ENCODE results near the gene SRRM5.

Gene SRRM5

DNA sequence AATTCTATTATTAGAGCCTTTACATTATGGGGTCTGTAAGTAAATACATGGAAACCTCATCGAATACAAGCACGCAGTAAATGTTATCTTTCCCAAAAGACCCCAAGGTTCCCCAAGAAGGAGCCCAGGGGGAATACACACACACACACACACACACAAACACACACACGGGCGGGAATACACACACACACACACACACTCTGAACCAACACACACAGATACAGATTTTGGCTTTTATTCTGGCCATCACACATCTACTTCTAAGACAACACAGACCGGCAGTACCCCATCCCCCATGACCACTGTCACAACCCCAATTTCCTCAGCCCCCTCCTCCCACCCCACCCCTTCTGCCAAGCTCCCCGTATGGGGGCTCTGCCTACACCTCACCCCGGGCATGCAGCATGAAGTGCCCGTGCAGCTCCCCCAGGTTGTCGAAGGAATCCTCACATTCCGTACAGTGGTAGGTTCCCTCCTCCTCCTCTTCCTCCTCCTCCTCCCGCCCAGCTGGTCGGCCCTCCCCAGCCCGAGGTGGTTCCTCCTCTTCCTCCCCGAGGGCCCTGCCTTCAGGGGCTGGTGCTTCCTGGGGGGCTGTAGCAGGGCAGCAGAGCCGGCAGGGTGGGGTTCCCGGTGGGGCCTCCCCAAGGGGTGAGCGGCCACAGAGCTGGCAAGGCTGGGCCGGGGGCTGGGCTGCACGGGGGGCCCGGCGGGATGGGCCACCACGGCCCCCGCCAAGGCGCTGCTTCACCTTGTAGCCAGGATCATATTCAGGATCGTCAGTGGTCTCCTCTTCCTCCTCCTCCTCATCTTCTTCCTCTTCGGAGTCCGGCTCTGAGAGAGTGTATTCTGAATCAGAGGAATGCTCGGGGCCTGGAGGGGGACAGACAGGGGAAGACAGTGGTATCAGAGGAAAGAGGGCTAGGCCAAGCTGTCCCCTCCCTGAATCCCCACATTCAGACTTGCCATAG, 4.4 kb upstream of the SRRM5 start:
- H3K4me1 ChIP-seq (ENCODE audit: insufficient read depth, low read length), result no peaks in the 10 kb centered on the region
- no peak overlapping the region for H3K4me3 ChIP-seq (ENCODE audit: low read length)
- no peaks in the 10 kb centered on the region for H3K27me3 ChIP-seq (ENCODE audit: insufficient read depth, low read length)
- no peaks in the 10 kb centered on the region for H3K9me3 ChIP-seq (ENCODE audit: low read length)
- peaks cover 66% of the 10 kb centered on the region for H3K36me3 ChIP-seq (ENCODE audit: insufficient read depth, low read length)
- no peak overlapping the region for H2AFZ ChIP-seq (ENCODE audit: low read depth, low read length)

- H3K36me3 ChIP-seq (ENCODE audit: insufficient read depth, low read length), result peaks cover 77% of the 10 kb centered on the region
- no peak overlapping the region for H2AFZ ChIP-seq (ENCODE audit: low read depth, low read length)
- H3K9me3 ChIP-seq (ENCODE audit: low read length), result peaks cover 3% of the 10 kb centered on the region
- no peak overlapping the region for H3K4me3 ChIP-seq (ENCODE audit: low read length)
- H3K4me1 ChIP-seq (ENCODE audit: insufficient read depth, low read length), result no peaks in the 10 kb centered on the region
- H3K27me3 ChIP-seq (ENCODE audit: insufficient read depth, low read length), result no peaks in the 10 kb centered on the region
Measured at GRCh38 chr19:43609872-43610271, 2.0 kb upstream of the SRRM5 start.

DNA sequence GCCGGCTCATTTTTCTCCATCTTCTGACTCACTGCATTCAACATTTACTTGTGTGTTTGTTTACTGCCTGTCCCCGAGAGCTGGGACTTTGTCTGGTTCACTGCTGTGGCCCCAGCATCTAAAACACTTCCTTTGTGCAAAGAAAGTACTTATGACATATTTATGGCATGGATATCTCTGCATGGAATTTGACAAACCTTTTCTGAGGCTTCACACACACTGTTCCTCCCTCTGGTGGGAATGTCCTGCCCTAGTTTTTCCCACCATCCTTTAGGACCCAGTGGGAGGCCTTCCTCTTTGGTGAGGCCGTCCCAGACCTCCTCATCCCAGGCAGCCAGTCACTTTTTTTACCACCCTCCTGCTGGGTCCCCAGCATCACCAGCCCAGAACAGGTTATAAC, 1.4 kb upstream of the SRRM5 start:
- Histone ChIP-seq H3K27me3 (ENCODE audit: insufficient read depth, low read length) (no peaks in the 10 kb centered on the region), H3K4me1 (ENCODE audit: insufficient read depth, low read length) (no peaks in the 10 kb centered on the region), H3K9me3 (ENCODE audit: low read length) (peaks cover 3% of the 10 kb centered on the region), H3K4me3 (ENCODE audit: low read length) (no peak overlapping the region), H3K36me3 (ENCODE audit: insufficient read depth, low read length) (peaks cover 76% of the 10 kb centered on the region), H2AFZ (ENCODE audit: low read depth, low read length) (no peak overlapping the region)

GRCh38 chr19:43612374-43612773, 486 bp downstream of the SRRM5 start:
- no peak overlapping the region for H3K4me3 ChIP-seq (ENCODE audit: low read length)
- H2AFZ ChIP-seq (ENCODE audit: low read depth, low read length), result no peak overlapping the region
- H3K36me3 ChIP-seq (ENCODE audit: insufficient read depth, low read length), result peaks cover 61% of the 10 kb centered on the region
- peaks cover 3% of the 10 kb centered on the region for H3K9me3 ChIP-seq (ENCODE audit: low read length)
- no peaks in the 10 kb centered on the region for H3K27me3 ChIP-seq (ENCODE audit: insufficient read depth, low read length)
- H3K4me1 ChIP-seq (ENCODE audit: insufficient read depth, low read length), result no peaks in the 10 kb centered on the region

- Histone ChIP-seq H3K9me3 (ENCODE audit: low read length) (peaks cover 3% of the 10 kb centered on the region), H3K36me3 (ENCODE audit: insufficient read depth, low read length) (peaks cover 32% of the 10 kb centered on the region)
Measured at GRCh38 chr19:43616306-43616705, 4.4 kb downstream of the SRRM5 start.

DNA sequence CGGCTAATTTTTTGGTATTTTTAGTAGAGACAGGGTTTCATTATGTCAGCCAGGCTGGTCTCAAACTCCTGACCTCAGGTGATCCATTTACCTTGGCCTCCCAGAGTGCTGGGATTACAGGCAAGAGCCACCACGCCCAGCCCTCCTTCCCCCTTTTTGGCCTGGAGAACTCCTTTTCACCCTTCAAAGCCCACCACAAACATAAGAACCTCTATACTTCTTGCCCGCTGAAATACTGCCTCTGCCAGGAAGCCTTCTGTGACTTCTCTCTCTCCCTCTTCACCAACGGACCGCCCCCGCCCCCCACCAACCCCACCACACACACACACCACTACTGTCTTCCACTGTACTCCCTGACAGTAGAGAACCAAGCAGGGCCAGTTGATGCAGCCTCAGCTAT, 5.1 kb downstream of the SRRM5 start:
- no peaks in the 10 kb centered on the region for H3K27me3 ChIP-seq (ENCODE audit: insufficient read depth, low read length)
- H3K9me3 ChIP-seq (ENCODE audit: low read length), result peaks cover 3% of the 10 kb centered on the region
- peaks cover 30% of the 10 kb centered on the region for H3K36me3 ChIP-seq (ENCODE audit: insufficient read depth, low read length)
- no peak overlapping the region for H2AFZ ChIP-seq (ENCODE audit: low read depth, low read length)
- peaks cover 16% of the 10 kb centered on the region for H3K4me1 ChIP-seq (ENCODE audit: insufficient read depth, low read length)
- no peak overlapping the region for H3K4me3 ChIP-seq (ENCODE audit: low read length)

More at GRCh38 chr19:43616306-43616705, 4.4 kb downstream of the SRRM5 start:
- H3K4me3 ChIP-seq (ENCODE audit: low read length), result no peak overlapping the region
- H2AFZ ChIP-seq (ENCODE audit: low read depth, low read length), result no peak overlapping the region
- no peaks in the 10 kb centered on the region for H3K27me3 ChIP-seq (ENCODE audit: insufficient read depth, low read length)
- peaks cover 16% of the 10 kb centered on the region for H3K4me1 ChIP-seq (ENCODE audit: insufficient read depth, low read length)

GRCh38 chr19:43618921-43619261, 7.0 kb downstream of the SRRM5 start:
- Histone ChIP-seq H3K4me1 (ENCODE audit: insufficient read depth, low read length) (peaks cover 16% of the 10 kb centered on the region), H3K27me3 (ENCODE audit: insufficient read depth, low read length) (no peaks in the 10 kb centered on the region), H3K9me3 (ENCODE audit: low read length) (peaks cover 3% of the 10 kb centered on the region), H3K4me3 (ENCODE audit: low read length) (peak overlapping the region; percentile 87), H2AFZ (ENCODE audit: low read depth, low read length) (peak overlapping the region; percentile 2), H3K36me3 (ENCODE audit: insufficient read depth, low read length) (peaks cover 27% of the 10 kb centered on the region)

- Histone ChIP-seq H3K4me1 (ENCODE audit: insufficient read depth, low read length) (peaks cover 16% of the 10 kb centered on the region), H3K36me3 (ENCODE audit: insufficient read depth, low read length) (peaks cover 28% of the 10 kb centered on the region), H2AFZ (ENCODE audit: low read depth, low read length) (peak within 1 kb of the TSS; percentile 2), H3K27me3 (ENCODE audit: insufficient read depth, low read length) (no peaks in the 10 kb centered on the region), H3K9me3 (ENCODE audit: low read length) (no peaks in the 10 kb centered on the region), H3K4me3 (ENCODE audit: low read length) (peak within 1 kb of the TSS; percentile 87)
Measured at GRCh38 chr19:43619262-43620060, 7.6 kb downstream of the SRRM5 start, which contains the start of gene ZNF428. TSS of gene ZNF428 (minus strand) at chr19:43619629. CDS start at chr19:43614304, 5,325 bp downstream.

- no peaks in the 10 kb centered on the region for H3K27me3 ChIP-seq (ENCODE audit: insufficient read depth, low read length)
- peak overlapping the region; percentile 87 for H3K4me3 ChIP-seq (ENCODE audit: low read length)
- peaks cover 36% of the 10 kb centered on the region for H3K36me3 ChIP-seq (ENCODE audit: insufficient read depth, low read length)
- H2AFZ ChIP-seq (ENCODE audit: low read depth, low read length), result no peak overlapping the region
- peaks cover 16% of the 10 kb centered on the region for H3K4me1 ChIP-seq (ENCODE audit: insufficient read depth, low read length)
- no peaks in the 10 kb centered on the region for H3K9me3 ChIP-seq (ENCODE audit: low read length)
Measured at GRCh38 chr19:43620061-43621001, 8.4 kb downstream of the SRRM5 start.

- H3K4me3 ChIP-seq (ENCODE audit: low read length), result no peak overlapping the region
- no peaks in the 10 kb centered on the region for H3K27me3 ChIP-seq (ENCODE audit: insufficient read depth, low read length)
- peaks cover 51% of the 10 kb centered on the region for H3K36me3 ChIP-seq (ENCODE audit: insufficient read depth, low read length)
- H3K9me3 ChIP-seq (ENCODE audit: low read length), result no peaks in the 10 kb centered on the region
- H3K4me1 ChIP-seq (ENCODE audit: insufficient read depth, low read length), result peaks cover 16% of the 10 kb centered on the region
- no peak overlapping the region for H2AFZ ChIP-seq (ENCODE audit: low read depth, low read length)
Measured at GRCh38 chr19:43622070-43622469, 10.2 kb downstream of the SRRM5 start.

- Histone ChIP-seq H3K27me3 (ENCODE audit: insufficient read depth, low read length) (no peaks in the 10 kb centered on the region), H3K9me3 (ENCODE audit: low read length) (no peaks in the 10 kb centered on the region), H3K4me3 (ENCODE audit: low read length) (no peak overlapping the region), H2AFZ (ENCODE audit: low read depth, low read length) (no peak overlapping the region), H3K36me3 (ENCODE audit: insufficient read depth, low read length) (peaks cover 59% of the 10 kb centered on the region), H3K4me1 (ENCODE audit: insufficient read depth, low read length) (peaks cover 16% of the 10 kb centered on the region)
Measured at GRCh38 chr19:43622956-43623355, 11.1 kb downstream of the SRRM5 start.

DNA sequence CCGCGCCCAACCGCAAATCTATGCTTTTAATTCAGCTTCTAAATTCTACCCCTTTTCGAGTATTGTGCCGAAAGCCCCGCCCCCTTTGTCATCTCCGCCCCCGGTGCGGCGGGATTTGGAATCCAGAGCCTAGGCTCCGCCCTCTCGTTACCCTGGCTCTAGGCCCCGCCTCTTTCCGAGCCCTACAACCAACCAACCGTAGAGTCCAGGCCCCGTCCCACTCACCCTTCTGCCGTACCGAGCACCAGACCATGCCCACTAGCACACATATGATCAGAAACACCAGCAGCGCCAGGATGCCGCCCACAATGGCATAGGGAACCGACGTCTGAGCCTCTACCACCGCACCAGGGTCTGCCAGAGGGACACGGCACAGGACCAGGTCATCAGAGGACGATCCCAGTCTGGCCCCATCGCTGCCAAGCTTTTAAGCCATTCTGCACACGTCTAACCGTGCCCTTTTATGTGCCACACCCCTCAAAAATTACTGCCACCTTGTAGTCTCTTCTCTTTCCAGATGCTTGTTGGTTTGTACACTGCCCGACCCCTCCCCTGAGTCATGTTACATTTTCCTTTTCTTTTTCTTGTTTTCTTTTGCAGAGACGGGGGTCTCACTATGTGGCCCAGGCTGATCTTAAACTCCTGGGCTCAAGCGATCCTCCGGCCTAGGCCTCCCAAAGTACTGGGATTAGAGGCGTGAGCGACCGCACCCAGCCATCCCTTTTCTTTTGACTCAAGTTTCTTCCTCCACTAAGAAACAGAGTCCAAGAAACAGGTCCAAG, 12.2 kb downstream of the SRRM5 start:
- Histone ChIP-seq H3K9me3 (ENCODE audit: low read length) (no peaks in the 10 kb centered on the region), H3K27me3 (ENCODE audit: insufficient read depth, low read length) (no peaks in the 10 kb centered on the region), H3K36me3 (ENCODE audit: insufficient read depth, low read length) (peaks cover 64% of the 10 kb centered on the region), H3K4me1 (ENCODE audit: insufficient read depth, low read length) (peaks cover 10% of the 10 kb centered on the region), H2AFZ (ENCODE audit: low read depth, low read length) (no peak overlapping the region), H3K4me3 (ENCODE audit: low read length) (no peak overlapping the region)
